Ishikawa (cell line): ENCODE data around the gene OR51E2.

ENCODE experiments used
- CEBPB ChIP-seq: IDR thresholded peaks from 2 replicates; pipeline ENCODE4 v1.6.1; 2012
- CREB1 ChIP-seq: IDR thresholded peaks from 2 replicates; pipeline ENCODE4 v1.6.1; 2012; ENCODE audit warnings: low read depth
- EGR1 ChIP-seq: IDR thresholded peaks from 2 replicates; pipeline ENCODE4 v1.6.1; 2012
- EP300 ChIP-seq: IDR thresholded peaks from 2 replicates; pipeline ENCODE4 v1.6.1; 2012; ENCODE audit warnings: borderline replicate concordance
- FOXM1 ChIP-seq: IDR thresholded peaks from 2 replicates; pipeline ENCODE4 v1.6.1; 2012; ENCODE audit warnings: low read depth, borderline replicate concordance
- MAX ChIP-seq: IDR thresholded peaks from 2 replicates; pipeline ENCODE4 v1.6.1; 2012
- NFIC ChIP-seq: IDR thresholded peaks from 2 replicates; pipeline ENCODE4 v1.6.1; 2012
- RAD21 ChIP-seq: IDR thresholded peaks from 2 replicates; pipeline ENCODE4 v1.6.1; 2012; ENCODE audit warnings: low read depth
- REST ChIP-seq: IDR thresholded peaks from 2 replicates; pipeline ENCODE4 v1.6.1; 2012; ENCODE audit warnings: low read depth, mild to moderate bottlenecking
- TAF1 ChIP-seq: IDR thresholded peaks from 2 replicates; pipeline ENCODE4 v1.6.1; 2012; ENCODE audit warnings: low read depth, mild to moderate bottlenecking
- TCF12 ChIP-seq: IDR thresholded peaks from 2 replicates; pipeline ENCODE4 v1.6.1; 2012; ENCODE audit warnings: low read depth
- TEAD4 ChIP-seq: IDR thresholded peaks from 2 replicates; pipeline ENCODE4 v1.6.1; 2012
- USF1 ChIP-seq: IDR thresholded peaks from 2 replicates; pipeline ENCODE4 v1.6.1; 2012
- YY1 ChIP-seq: IDR thresholded peaks from 2 replicates; pipeline ENCODE4 v1.6.1; 2012; ENCODE audit warnings: low read depth
- ZBTB7A ChIP-seq: IDR thresholded peaks from 2 replicates; pipeline ENCODE4 v1.6.1; 2012; ENCODE audit warnings: low read depth

The OR51E2 gene

GRCh38 chr11:4647766-4648165 is 49.9 kb downstream of the OR51E2 start:
- TF ChIP-seq CREB1: no peak
- TF ChIP-seq ZBTB7A: no peak
- no peak for TF ChIP-seq NFIC
- TF ChIP-seq EP300: no peak
- no peak for TF ChIP-seq RAD21
- no peak for TF ChIP-seq REST
- TF ChIP-seq TAF1: no peak

- TF ChIP-seq MAX (no peak), EGR1 (no peak), CREB1 (no peak), CEBPB (no peak), USF1 (no peak), TAF1 (no peak), REST (no peak), TCF12 (no peak), YY1 (no peak), RAD21 (no peak), EP300 (no peak), TEAD4 (no peak), NFIC (no peak), ZBTB7A (no peak), FOXM1 (no peak)
Measured at GRCh38 chr11:4645974-4646373, 51.7 kb downstream of the OR51E2 start.

- TF ChIP-seq MAX (no peak), EP300 (no peak), REST (no peak), USF1 (no peak), EGR1 (no peak), NFIC (no peak), RAD21 (no peak), CREB1 (no peak), ZBTB7A (no peak), YY1 (no peak), TAF1 (no peak), CEBPB (no peak), TCF12 (no peak), FOXM1 (no peak)
Measured at GRCh38 chr11:4644233-4644632, 53.4 kb downstream of the OR51E2 start.

GRCh38 chr11:4643682-4644081 is 54.0 kb downstream of the OR51E2 start, which contains the start of gene OR51E1:
Gene OR51E1, plus strand, starts transcription at chr11:4643982. Its CDS starts 8,545 bp downstream, at chr11:4652527.
- TF ChIP-seq YY1 (no peak), REST (no peak), EGR1 (no peak), USF1 (no peak), RAD21 (no peak), MAX (no peak), CREB1 (no peak), NFIC (no peak), TEAD4 (no peak), TCF12 (no peak), ZBTB7A (no peak), EP300 (no peak), CEBPB (no peak), TAF1 (no peak), FOXM1 (no peak)
